MG63 (cell line): Measurements from ENCODE around the gene ITGB2. TPM values are rescaled to one million over a fixed set of nuclear protein-coding genes. Genes with fewer than 3 reads are reported as not detected.

Source experiments
- DNase-seq: peaks from one replicate; pipeline ENCODE4 v3.0.0-alpha.2; 2020
- H3K27me3 ChIP-seq: fragments of 250-450 bp; sonication (Bioruptor Pico); 2 replicates; pipeline ENCODE4 v1.5.1; 2020; ENCODE audit warnings: mild to moderate bottlenecking, moderate library complexity
- H3K36me3 ChIP-seq: fragments of 250-450 bp; sonication (Bioruptor Pico); 2 replicates; pipeline ENCODE4 v1.5.1; 2020; ENCODE audit warnings: mild to moderate bottlenecking, moderate library complexity
- H3K4me3 ChIP-seq: fragments of 250-450 bp; sonication (Bioruptor Pico); 2 replicates; pipeline ENCODE4 v1.5.1; 2020; ENCODE audit warnings: mild to moderate bottlenecking, moderate library complexity
- H3K9me3 ChIP-seq: fragments of 250-450 bp; sonication (Bioruptor Pico); 2 replicates; pipeline ENCODE4 v1.5.1; 2020; ENCODE audit warnings: mild to moderate bottlenecking, moderate library complexity
- total RNA-seq: library from RNA; depleted of rRNA; stranded (reverse); fragments of >200 nt; shearing (Covaris generic); gene quantifications from 2 replicates; pipeline ENCODE4 v1.2.3, GENCODE V29; 2014; ENCODE audit warnings: low replicate concordance

ITGB2 gene
- total RNA-seq, 1 experiment from 2014 or later = 12.9 TPM

DNA sequence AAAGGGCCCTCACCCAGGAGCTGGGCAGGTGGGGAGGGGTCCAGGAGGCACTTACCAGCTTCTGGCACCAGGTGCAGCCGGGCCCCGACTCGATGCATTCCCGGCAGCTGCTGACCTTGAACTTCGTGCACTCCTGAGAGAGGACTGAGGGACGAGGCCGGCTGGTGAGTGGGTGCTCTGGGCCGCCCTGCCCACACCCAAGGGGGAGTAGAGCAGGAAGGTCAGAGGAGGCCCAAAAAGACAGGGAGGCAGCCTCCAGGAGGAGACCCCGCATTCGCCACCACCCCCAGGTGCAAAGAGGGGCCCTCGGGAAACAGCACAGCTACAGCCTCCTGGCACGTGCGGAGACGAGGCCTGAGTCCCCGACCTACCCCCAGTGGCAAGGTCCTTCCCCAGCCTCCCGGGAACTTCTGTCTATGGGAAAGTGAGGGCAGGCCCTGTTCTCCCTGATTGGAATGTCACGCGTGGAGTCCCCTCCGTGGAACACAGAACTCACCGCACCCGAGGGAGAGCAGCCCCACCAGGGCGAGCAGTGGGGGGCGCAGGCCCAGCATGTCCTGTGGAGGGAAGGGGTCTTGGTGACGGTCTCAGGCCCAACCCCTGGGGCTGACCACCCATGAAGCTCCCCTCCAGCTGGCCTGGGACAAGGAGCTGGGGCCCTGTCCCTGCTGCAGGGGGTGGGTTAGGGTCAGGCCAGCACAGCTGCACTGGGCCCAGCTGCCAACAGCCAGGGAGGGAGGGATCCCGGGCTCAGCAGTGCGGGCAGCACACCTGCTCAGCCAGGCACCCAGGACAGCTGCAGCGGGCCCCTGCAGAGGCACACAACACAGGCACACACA is 10.3 kb downstream of the ITGB2 start:
- Histone ChIP-seq H3K36me3 (no peaks in the 10 kb centered on the region), H3K4me3 (no peak overlapping the region), H3K9me3 (no peaks in the 10 kb centered on the region), H3K27me3 (no peaks in the 10 kb centered on the region)
- DNase-seq = no peak

DNA sequence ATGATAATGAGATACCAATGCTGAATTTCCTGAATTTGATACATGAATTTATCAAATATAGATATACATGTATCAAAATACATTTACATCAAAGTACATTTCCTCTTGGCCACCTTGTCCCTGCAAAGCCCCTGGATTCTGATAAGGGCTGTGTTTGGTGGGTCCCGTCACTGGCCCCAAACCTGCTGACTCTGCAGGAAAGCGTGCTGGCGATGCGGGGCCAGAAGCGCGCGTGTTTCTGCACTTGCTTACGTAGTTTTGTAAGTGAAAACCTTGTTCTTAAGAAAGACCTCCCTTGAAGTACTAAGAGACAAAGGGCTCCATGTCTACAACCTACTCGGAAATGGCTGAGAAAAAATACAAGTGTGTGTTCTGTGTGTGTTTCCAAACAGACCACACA is 11.0 kb downstream of the ITGB2 start:
- H3K4me3 ChIP-seq = no peak overlapping the region
- no peak for DNase-seq
- no peaks in the 10 kb centered on the region for H3K9me3 ChIP-seq
- no peaks in the 10 kb centered on the region for H3K36me3 ChIP-seq
- H3K27me3 ChIP-seq = no peaks in the 10 kb centered on the region

DNA sequence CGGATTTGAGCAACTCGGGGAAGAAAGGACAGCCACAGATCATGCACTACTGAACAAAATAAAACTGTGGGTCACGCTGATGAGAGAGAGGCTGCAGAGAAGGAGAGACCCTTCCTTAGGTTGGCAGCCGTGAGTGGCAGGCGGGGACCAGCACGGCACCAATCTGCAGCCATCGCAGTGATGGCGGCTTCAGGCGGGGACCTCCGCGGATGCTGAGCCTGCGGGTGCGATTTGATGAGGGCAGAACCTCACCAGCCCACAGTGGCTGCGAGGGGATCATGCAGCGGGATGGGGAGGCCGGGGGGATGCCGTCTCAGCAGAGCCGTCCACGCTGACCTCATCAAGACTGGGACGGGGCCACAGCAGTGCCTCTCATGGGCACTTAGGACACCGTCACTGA is 11.8 kb downstream of the ITGB2 start:
- no peak for DNase-seq
- no peaks in the 10 kb centered on the region for H3K27me3 ChIP-seq
- no peak overlapping the region for H3K4me3 ChIP-seq
- no peaks in the 10 kb centered on the region for H3K9me3 ChIP-seq
- H3K36me3 ChIP-seq = no peaks in the 10 kb centered on the region

DNA sequence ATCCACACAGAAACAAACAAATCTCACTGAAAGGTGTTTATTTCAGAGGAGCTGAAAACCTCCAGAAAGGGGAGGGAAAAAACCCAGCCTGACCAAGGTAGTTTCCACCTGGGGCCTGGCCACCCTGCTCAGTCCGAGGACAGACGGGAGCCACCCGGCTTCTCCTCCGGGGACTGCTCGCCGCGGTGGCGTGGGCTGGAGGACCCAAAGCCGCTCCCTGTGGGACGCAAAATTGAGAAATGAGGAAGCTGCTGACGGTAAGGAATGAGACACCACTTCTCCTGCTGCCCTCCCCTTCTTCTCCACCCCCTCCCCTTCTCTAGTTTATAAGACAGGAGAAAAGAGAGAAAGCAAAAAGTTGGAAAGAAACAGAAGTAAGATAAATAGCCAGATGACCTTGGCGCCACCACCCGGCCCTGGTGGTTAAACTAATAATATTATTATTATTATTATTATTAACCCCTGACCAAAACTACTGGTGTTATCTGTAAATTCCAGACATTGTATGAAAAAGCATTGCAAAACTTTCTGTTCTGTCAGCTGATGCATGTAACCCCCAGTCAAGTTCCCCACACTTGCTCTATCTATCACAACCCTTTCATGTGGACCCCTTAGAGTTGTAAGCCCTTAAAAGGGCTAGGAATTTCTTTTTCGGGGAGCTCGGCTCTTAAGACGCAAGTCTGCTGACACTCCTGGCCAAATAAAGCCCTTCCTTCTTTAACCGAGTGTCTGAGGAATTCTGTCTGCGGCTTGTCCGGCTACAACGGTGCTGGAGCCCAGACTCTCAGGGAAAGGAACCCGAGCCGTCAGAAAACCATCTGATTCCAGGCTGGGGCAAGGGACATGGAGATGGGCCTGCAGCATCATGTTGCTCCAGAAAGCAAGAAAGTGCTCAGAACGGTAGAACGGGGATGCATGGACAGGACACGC is 12.5 kb downstream of the ITGB2 start:
- Histone ChIP-seq H3K27me3 (no peaks in the 10 kb centered on the region), H3K9me3 (no peaks in the 10 kb centered on the region), H3K4me3 (no peak overlapping the region), H3K36me3 (no peaks in the 10 kb centered on the region)
- DNase-seq = no peak

DNA sequence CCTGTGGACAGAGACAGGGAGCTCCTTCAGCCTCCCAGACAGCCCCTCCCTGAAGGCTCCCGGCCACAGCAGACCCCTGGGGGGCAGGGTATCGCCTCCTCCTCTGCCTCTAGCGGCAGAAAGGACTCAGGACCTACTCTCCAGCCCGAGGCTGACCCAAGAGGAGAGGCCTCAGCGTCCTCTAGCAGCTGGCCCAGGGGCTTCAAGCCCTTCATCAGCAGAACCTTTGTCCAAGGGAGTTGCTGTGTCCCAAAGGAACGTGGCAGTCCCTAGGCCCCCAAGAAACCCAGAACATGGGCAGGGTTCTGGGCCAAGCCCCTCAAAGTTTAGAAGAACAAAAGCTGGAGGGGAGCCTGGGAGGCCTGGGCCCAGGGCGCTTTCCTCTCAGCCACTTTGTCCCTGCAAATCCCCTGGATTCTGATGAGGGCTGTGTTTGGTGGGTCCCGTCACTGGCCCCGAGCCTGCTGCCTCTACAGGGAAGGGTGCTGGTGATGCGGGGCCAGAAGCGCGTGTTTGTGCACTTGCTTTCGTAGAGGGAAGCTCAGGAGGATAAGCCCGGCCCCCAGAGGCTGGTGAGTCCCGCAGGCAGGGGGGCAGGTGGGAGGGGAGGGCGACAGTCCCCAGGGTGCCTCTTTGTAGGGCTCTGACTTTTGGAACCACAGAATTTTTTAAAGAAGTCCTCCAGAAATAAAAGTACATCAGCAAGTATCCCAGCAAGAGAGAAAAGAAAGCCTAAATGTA is 13.3 kb downstream of the ITGB2 start:
- H3K36me3 ChIP-seq = no peaks in the 10 kb centered on the region
- H3K4me3 ChIP-seq = no peak overlapping the region
- no peaks in the 10 kb centered on the region for H3K27me3 ChIP-seq
- no peak for DNase-seq
- no peaks in the 10 kb centered on the region for H3K9me3 ChIP-seq

DNA sequence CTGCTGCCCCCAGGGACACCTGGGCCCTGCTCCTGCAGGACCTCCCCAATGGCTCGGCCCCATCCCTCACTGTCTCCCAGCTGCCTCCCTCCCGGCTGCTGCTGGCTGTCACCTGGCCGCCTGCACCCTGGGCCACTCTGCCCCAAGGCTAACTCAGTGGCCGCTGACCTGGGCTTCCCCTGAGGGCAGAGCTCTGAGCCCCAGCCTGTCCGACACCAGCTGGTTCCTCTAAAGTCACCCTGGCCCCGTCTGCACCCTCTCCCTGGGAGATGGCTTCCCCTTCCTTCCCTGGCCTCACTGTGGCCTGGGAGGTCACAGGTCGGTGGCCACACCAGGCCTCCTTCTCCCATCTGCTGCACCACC is 15.0 kb downstream of the ITGB2 start:
- no peak for DNase-seq
- H3K9me3 ChIP-seq = no peaks in the 10 kb centered on the region
- H3K36me3 ChIP-seq = no peaks in the 10 kb centered on the region
- H3K27me3 ChIP-seq = no peaks in the 10 kb centered on the region
- no peak overlapping the region for H3K4me3 ChIP-seq

DNA sequence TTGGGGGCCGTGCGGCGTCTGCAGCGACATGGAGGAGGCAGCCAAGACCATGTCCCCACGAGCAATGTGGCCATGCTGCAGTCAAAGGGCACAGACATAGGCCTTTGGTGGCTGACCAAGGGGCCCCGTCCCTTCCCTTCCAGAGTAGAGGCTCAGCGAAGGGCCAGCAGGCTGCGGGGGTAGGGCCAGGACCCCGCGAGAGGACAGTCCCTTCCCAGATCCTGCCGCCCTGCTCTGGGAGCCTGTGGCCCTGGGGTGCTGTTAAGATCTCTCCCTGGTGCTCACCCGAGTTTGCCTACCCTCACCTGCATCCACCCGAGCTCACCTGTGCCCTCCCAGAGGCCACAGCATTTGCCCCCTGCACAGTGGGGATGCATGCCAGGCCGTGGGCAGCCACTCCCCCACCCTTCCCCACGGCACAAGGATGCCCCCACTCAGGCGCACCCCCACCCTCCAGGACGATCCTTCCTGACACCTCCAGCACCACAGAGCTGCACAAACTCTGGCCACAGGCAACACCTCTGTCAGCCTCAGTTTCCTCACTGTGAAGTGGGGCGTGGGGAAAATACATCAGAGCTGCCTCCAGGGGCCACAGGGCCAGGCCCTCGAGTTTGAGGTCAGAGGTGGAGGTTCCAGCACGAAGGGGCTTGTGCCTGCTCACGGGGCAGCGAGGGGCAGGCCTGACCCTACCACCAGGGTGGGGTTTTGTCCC is 15.5 kb downstream of the ITGB2 start:
- H3K27me3 ChIP-seq = no peaks in the 10 kb centered on the region

DNA sequence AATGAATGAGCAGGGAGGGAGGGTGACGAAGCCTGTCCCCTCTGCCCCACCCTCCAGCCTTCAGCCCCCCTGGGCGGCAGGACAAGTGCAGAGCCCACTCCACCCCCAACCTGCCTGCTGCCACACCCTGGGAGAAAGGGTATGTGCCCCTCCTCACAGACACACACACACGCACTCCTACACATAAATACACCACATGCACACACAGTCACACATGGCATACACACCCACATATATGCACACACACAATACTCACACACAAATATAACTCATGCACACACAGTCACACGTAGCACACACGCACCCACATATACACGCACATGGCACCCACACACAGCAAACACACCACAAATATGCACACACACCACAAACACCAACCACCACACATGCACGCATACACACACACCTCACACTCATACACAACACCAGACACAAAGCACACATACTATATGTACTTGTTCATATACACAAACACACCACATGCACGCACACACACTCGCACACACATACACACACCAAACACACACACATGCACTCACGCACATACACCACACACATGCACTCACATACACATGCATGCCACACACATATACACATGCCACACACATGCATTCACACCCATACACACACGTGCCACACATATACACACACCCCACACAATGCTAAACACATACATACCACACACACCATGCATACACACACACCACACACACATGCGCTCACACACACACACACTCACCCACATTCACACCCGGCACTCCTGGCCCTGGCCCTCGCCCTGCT is 16.4 kb downstream of the ITGB2 start:
- H3K9me3 ChIP-seq = no peaks in the 10 kb centered on the region
- no peak overlapping the region for H3K4me3 ChIP-seq
- H3K36me3 ChIP-seq = no peaks in the 10 kb centered on the region
- DNase-seq = no peak
- no peaks in the 10 kb centered on the region for H3K27me3 ChIP-seq

More for the DNA sequence above, 15.5 kb downstream of the ITGB2 start:
- H3K9me3 ChIP-seq = no peaks in the 10 kb centered on the region
- H3K36me3 ChIP-seq = no peaks in the 10 kb centered on the region
- no peak for DNase-seq
- no peak overlapping the region for H3K4me3 ChIP-seq

DNA sequence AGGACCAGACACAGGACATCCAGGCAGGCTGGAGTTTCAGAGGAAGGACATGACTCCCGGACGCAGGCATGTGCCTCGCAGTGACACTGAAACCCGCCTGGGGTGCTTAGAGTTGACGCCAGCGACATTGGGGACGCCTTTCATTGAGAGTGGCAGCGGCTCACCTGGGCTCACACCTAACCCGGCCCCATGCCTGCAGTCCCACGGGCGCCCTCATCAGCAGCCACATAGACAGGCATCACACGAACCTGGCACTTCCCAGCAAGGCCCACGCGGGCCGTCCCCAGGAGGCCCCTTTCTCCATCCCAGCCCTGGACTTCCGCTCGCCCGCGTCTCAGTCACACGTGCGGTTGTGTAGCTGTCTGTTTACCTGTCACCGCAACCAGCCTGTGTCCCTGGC is 17.0 kb downstream of the ITGB2 start:
- H3K27me3 ChIP-seq = no peaks in the 10 kb centered on the region
- H3K9me3 ChIP-seq = no peaks in the 10 kb centered on the region
- H3K36me3 ChIP-seq = no peaks in the 10 kb centered on the region
- no peak for DNase-seq
- H3K4me3 ChIP-seq = no peak overlapping the region

DNA sequence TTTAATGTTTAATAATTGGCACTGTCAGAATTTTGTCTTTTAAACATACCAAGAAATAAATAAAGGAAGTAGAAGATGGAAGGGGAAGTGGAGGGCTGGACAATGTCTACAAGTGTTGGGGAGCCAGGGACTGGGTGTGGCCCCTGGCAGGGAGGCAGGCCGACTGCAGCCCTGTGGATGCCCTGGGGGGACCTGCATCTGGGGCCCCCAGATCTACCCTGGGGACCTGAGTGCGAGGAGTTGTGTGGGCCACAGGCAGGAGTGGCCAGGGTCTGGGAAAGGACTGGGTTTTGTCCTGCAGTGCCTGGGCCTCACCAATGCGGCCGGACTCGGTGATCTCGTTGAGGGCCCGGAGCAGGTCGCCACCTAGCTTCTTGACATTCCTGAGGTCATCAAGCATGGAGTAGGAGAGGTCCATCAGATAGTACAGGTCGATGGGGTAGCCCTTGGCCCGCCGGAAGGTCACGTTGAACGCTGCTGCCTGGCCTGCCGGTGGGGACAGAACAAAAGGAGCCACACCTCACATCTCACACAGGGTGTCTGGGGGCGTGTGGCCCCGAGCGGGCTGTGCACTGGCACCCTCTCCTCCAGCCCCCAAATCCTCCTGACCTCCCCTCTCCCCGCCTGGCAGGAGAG is 17.5 kb downstream of the ITGB2 start:
- DNase-seq = no peak
- Histone ChIP-seq H3K27me3 (no peaks in the 10 kb centered on the region), H3K4me3 (no peak overlapping the region), H3K36me3 (no peaks in the 10 kb centered on the region), H3K9me3 (no peaks in the 10 kb centered on the region)

DNA sequence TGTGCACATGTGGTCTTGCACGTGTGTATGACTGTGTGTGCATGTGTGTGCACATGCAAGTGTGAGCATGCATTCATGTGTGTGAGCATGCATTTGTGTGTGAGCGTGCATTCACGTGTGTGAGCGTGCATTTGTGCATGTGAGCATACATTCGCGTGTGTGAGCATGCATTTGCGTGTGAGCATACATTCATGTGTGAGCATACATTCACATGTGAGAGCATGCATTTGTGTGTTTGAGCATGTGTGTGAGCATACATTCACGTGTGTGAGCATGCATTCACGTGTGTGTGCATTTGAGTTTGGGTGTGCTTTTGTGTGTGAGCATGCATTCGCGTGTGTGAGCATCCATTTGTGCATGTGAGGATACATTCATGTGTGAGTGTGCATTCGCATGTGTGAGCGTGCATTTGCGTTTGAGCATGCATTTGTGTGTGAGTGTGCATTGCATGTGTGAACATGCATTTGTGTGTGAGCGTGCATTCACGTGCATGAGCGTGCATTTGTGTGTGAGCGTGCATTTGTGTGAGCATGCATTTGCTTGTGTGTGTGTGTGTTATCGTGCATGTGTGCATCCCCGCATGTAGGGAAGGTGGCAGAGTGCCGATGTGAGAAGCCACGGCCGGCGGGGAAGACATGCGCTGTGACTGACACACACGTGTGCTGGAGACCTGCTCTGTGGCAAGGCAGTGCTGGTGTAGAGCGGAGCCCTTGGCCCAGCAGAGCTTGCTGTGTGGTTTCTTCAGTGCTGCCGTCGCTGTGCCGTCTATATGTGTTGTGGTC is 18.2 kb downstream of the ITGB2 start:
- Histone ChIP-seq H3K36me3 (no peaks in the 10 kb centered on the region), H3K9me3 (no peaks in the 10 kb centered on the region), H3K4me3 (no peak overlapping the region), H3K27me3 (no peaks in the 10 kb centered on the region)
- DNase-seq = no peak

DNA sequence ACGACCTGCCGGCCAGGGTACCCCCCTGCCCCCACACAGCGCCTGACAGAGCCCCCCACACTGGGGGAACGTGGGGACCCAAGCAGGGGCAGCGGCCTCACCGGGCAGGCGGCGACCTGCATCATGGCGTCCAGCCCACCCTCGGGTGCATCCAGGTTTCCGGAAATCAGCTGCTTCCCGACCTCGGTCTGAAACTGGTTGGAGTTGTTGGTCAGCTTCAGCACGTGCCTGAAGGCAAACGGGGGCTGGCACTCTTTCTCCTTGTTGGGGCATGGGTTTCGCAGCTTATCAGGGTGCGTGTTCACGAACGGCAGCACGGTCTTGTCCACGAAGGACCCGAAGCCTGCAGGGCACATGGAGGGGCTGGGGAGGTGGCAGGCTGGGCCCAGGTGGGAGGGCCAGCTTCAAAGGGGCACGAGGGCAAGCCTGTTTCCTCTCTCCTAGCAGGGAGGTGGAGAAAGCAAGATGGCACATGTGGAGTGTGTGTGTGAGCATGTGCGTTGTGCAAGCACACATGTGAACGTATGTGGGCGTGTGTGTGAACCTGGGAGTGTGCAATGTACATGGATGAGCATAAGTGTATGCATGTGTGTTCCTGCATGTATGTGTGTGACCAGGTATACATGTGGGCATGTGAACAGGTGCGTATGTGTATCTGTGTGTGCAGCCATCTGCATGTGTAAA is 19.2 kb downstream of the ITGB2 start:
- no peak for DNase-seq
- no peak overlapping the region for H3K4me3 ChIP-seq
- no peaks in the 10 kb centered on the region for H3K36me3 ChIP-seq
- no peaks in the 10 kb centered on the region for H3K9me3 ChIP-seq
- H3K27me3 ChIP-seq = no peaks in the 10 kb centered on the region

DNA sequence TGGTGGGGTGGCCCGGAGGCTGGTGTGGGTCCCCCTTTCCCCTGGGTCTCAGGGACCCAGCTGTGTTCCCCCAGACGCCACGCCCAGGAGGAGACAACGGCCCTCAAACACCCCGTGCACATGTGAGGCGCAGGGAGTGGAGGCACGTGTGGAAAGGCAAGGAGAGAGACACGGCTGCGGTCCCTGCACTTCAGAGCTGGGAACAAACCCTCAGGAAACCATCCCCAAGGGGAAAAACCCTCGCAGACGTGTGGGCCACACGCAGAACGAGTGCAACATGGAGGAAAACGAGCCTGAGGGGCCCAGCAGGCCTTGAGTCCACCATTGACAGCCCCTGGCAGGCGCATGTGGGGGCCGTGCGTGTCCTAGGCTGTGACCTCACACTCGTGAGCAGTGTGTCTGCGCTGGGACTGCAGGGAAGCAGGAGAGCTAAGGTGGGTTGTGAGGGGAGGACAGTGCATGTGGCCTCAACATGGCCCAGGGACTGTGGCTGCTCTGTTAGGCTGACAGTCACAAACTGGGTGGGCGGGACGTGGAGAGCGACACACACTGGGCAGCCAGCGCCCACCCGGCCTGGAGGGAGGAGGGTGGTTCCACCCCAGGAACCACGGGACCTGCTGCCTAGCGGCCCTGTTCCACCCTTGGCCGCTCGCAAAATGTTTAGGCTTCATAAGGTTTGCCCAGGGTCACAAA is 20.0 kb downstream of the ITGB2 start:
- no peak for DNase-seq
- H3K9me3 ChIP-seq = no peaks in the 10 kb centered on the region
- no peaks in the 10 kb centered on the region for H3K36me3 ChIP-seq
- no peak overlapping the region for H3K4me3 ChIP-seq
- H3K27me3 ChIP-seq = no peaks in the 10 kb centered on the region
